GM12878 (cell line): Measurements from ENCODE around the gene CCDC172. TPM values are rescaled to one million over a fixed set of nuclear protein-coding genes. Genes with fewer than 3 reads are reported as not detected.

Experiments
- ATAC-seq: fragments of 200-7000 bp; cut with Tn5 transposase; 3 replicates; pipeline ENCODE4 v1.9.1; 2020; ENCODE audit warnings: mild to moderate bottlenecking, moderate library complexity
- BruUV-seq: library from RNA; stranded (reverse); fragments of 400-500 nt; replicated peaks from 2 replicates; lab custom pipeline; 2021; lab: Mats Ljungman, UMichigan
- CTCF ChIA-PET: fragments of 300-600 bp; sonication (Branson Sonifier 250); formaldehyde crosslinking; extraction: SDS; loops from one replicate; lab custom pipeline; 2021; ENCODE audit warnings: inconsistent platforms; lab: Yijun Ruan, JAX
- POLR2A ChIA-PET: fragments of 350-600 bp; formaldehyde crosslinking; extraction: SDS; loops from one replicate; lab custom pipeline; 2021; ENCODE audit warnings: inconsistent platforms; lab: Charles Lee
- RAD21 ChIA-PET: fragments of 300-600 bp; sonication (Branson Sonifier 250); formaldehyde crosslinking; loops from one replicate; lab custom pipeline; 2023; ENCODE audit warnings: antibody characterized with exemption; ENCODE audit not compliant: unreplicated experiment; lab: Charles Lee
- SMC1A ChIA-PET: fragments of 300-600 bp; sonication (Branson Sonifier 250); formaldehyde crosslinking; loops from one replicate; lab custom pipeline; 2023; ENCODE audit not compliant: unreplicated experiment, uncharacterized antibody; lab: Charles Lee
- DNase-seq: peaks from one replicate; pipeline ENCODE4 v3.0.0-alpha.2; 2011; ENCODE audit warnings: low read depth, low spot score
- FAIRE-seq: peaks from 3 replicates; lab custom pipeline; 2011; peaks lifted over from hg19 to GRCh38; lab: Jason Lieb, UNC
- H2AFZ ChIP-seq: 2 replicates; pipeline ENCODE4 v1.6.0; 2011; ENCODE audit warnings: low read depth, low read length, control low read depth; ENCODE audit not compliant: control insufficient read depth
- H3K27ac ChIP-seq: 2 replicates; pipeline ENCODE4 v1.5.1; 2011; ENCODE audit warnings: control low read depth; ENCODE audit not compliant: control insufficient read depth, insufficient read depth
- H3K27me3 ChIP-seq, 2 experiments: replicated peaks in 1 of 2; 2 replicates each; pipeline versions ENCODE4 v1.6.0 to v1.6.1; 2011; ENCODE audit warnings: low read length in 1 of 2; ENCODE audit not compliant: control insufficient read depth in 2 of 2, insufficient read depth in 2 of 2
- H3K36me3 ChIP-seq, 2 experiments: 2 replicates each; pipeline ENCODE4 v1.5.1; 2011; ENCODE audit warnings: low read length in 1 of 2; ENCODE audit not compliant: control insufficient read depth in 2 of 2, insufficient read depth in 2 of 2
- H3K4me1 ChIP-seq: 2 replicates; pipeline ENCODE4 v1.6.1; 2011; ENCODE audit warnings: mild to moderate bottlenecking, low read length, moderate library complexity, mixed read lengths; ENCODE audit not compliant: control insufficient read depth, insufficient read depth
- H3K4me2 ChIP-seq: 2 replicates; pipeline ENCODE4 v1.6.0; 2011; ENCODE audit warnings: control low read depth; ENCODE audit not compliant: control insufficient read depth, insufficient read depth
- H3K4me3 ChIP-seq: fragments of 200-600 bp; sonication (generic); 2 replicates; pipeline ENCODE4 v1.5.1; 2016
- H3K79me2 ChIP-seq: 2 replicates; pipeline ENCODE4 v1.6.0; 2011; ENCODE audit warnings: low read length; ENCODE audit not compliant: control insufficient read depth, insufficient read depth
- H3K9ac ChIP-seq: 2 replicates; pipeline ENCODE4 v1.8.0; 2011; ENCODE audit warnings: low read length, control low read depth, mixed read lengths; ENCODE audit not compliant: control insufficient read depth, insufficient read depth
- H3K9me3 ChIP-seq: replicated peaks from 3 replicates; pipeline ENCODE4 v1.5.1; 2011; ENCODE audit warnings: mild to moderate bottlenecking, low read length; ENCODE audit not compliant: control insufficient read depth, insufficient read depth
- H4K20me1 ChIP-seq: 2 replicates; pipeline ENCODE4 v1.6.0; 2011; ENCODE audit not compliant: control insufficient read depth, insufficient read depth
- BMI1 ChIP-seq: fragments of 450-650 bp; IDR thresholded peaks from 2 replicates; pipeline ENCODE4 v1.6.1; 2016; ENCODE audit warnings: mild to moderate bottlenecking, moderate library complexity, borderline replicate concordance
- ELK1 ChIP-seq: IDR thresholded peaks from 2 replicates; pipeline ENCODE4 v1.6.1; 2012; ENCODE audit warnings: low read depth, low read length, improper control_type of control experiment
- KLF5 ChIP-seq: fragments of 450-650 bp; IDR thresholded peaks from 2 replicates; pipeline ENCODE4 v1.6.1; 2014; ENCODE audit warnings: mild to moderate bottlenecking; ENCODE audit not compliant: partially characterized antibody
- MEF2B ChIP-seq: fragments of 450-650 bp; IDR thresholded peaks from 2 replicates; pipeline ENCODE4 v1.6.1; 2018; ENCODE audit warnings: mild to moderate bottlenecking, moderate library complexity; ENCODE audit not compliant: partially characterized antibody, poor library complexity, severe bottlenecking
- MLLT1 ChIP-seq: fragments of 450-650 bp; IDR thresholded peaks from 2 replicates; pipeline ENCODE4 v1.6.1; 2016; ENCODE audit warnings: mild to moderate bottlenecking
- WGBS: methylation state at CpG from one replicate; pipeline ENCODE4 v1.1.6; 2016; ENCODE audit warnings: low lambda C conversion rate; ENCODE audit not compliant: insufficient replicate concordance, insufficient coverage; ENCODE audit errors: missing lambda C conversion rate; 5-methylcytosine and 5-hydroxymethylcytosine counted together
- in situ Hi-C: fragments of 300-500 bp; cut with MboI; formaldehyde crosslinking; loops from 9 replicates; pipeline ENCODE4 v1.14.3; 2018; ENCODE audit warnings: mixed read lengths
- intact Hi-C: fragments of 100-400 bp; cut with micrococcal nuclease; formaldehyde crosslinking; loops from one replicate; pipeline ENCODE4 v1.14.2; 2022; ENCODE audit not compliant: unreplicated experiment
- polyA plus RNA-seq, 11 experiments: library from polyadenylated mRNA; depleted of rRNA in 4 of 11; unstranded in 6 of 11; stranded (reverse) in 5 of 11; fragments of >200 nt; fragmentation: Nextera tagmentation in 4 of 11; fragmentation: Illumina TruSeq in 1 of 11; extraction: Ambion mirVana in 4 of 11; extraction: Trizol in 1 of 11; gene quantifications; 1 replicate in 1 of 11; 2 replicates in 10 of 11; pipeline versions ENCODE4 v1.2.1 to v1.2.3, GENCODE V29; 2011 to 2016; ENCODE audit warnings: inconsistent platforms in 2 of 11, missing spikeins in 2 of 11, low read depth in 1 of 11
- total RNA-seq, 4 experiments: library from RNA; depleted of rRNA in 3 of 4; stranded (reverse); fragments of >200 nt in 3 of 4; fragmentation: Illumina TruSeq in 1 of 4; extraction: Trizol in 1 of 4; gene quantifications; 2 replicates each; pipeline versions ENCODE4 v1.2.1 to v1.2.3, GENCODE V29; 2013 to 2021
- TF ChIP-seq, protein P1 (sequence below): fragments of 450-650 bp; IDR thresholded peaks from 2 replicates; pipeline ENCODE4 v1.6.1; 2018; ENCODE audit warnings: borderline replicate concordance, mild to moderate bottlenecking; ENCODE audit not compliant: partially characterized antibody

Gene CCDC172
- total and polyA plus RNA-seq, 10 of the 15 experiments (the other 5 are each of a cell fraction or from before 2014, with no cell fraction given), result not detected

GRCh38 chr10:116289652-116290051, 34.6 kb upstream of the CCDC172 start:
- ChIA-PET POLR2A (no interaction called here), SMC1A (no interaction called here)
- H3K27ac ChIP-seq, result no peak overlapping the region

More at GRCh38 chr10:116289652-116290051, 34.6 kb upstream of the CCDC172 start:
- H4K20me1 ChIP-seq, result no peaks in the 10 kb centered on the region
- no peak for TF ChIP-seq BMI1
- no peak for TF ChIP-seq MLLT1
- TF ChIP-seq, protein P1, sequence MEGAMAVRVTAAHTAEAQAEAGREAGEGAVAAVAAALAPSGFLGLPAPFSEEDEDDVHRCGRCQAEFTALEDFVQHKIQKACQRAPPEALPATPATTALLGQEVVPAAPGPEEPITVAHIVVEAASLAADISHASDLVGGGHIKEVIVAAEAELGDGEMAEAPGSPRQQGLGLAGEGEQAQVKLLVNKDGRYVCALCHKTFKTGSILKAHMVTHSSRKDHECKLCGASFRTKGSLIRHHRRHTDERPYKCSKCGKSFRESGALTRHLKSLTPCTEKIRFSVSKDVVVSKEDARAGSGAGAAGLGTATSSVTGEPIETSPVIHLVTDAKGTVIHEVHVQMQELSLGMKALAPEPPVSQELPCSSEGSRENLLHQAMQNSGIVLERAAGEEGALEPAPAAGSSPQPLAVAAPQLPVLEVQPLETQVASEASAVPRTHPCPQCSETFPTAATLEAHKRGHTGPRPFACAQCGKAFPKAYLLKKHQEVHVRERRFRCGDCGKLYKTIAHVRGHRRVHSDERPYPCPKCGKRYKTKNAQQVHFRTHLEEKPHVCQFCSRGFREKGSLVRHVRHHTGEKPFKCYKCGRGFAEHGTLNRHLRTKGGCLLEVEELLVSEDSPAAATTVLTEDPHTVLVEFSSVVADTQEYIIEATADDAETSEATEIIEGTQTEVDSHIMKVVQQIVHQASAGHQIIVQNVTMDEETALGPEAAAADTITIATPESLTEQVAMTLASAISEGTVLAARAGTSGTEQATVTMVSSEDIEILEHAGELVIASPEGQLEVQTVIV, result no peak
- no peak for TF ChIP-seq ELK1
- no peak for TF ChIP-seq KLF5
- TF ChIP-seq MEF2B, result no peak
- no peak overlapping the region for H3K4me3 ChIP-seq
- DNase-seq (no peak), ATAC-seq (no peak), FAIRE-seq (no peak)
- no peak overlapping the region for H3K9ac ChIP-seq
- no peak overlapping the region for H3K4me2 ChIP-seq
- no peaks in the 10 kb centered on the region for H3K4me1 ChIP-seq
- H2AFZ ChIP-seq, result no peak overlapping the region
- H3K9me3 ChIP-seq, result no peaks in the 10 kb centered on the region
- in situ Hi-C loops, result loop anchor here (10.0 kb wide), 1 partner anchor 495 kb away; no protein-coding TSS in a partner anchor
- no peaks in the 10 kb centered on the region for H3K79me2 ChIP-seq
- ChIA-PET RAD21 (no interaction called here), CTCF (no interaction called here)
- BruUV-seq, result no TSS peak
- intact Hi-C loops, result no loop called here
- H3K27me3 ChIP-seq, result no peaks in the 10 kb centered on the region
- H3K36me3 ChIP-seq, result no peaks in the 10 kb centered on the region
- WGBS, result 0% methylated on average over 1 of the region's 1 CpG
